MM.1S (cell line): ENCODE measurements around the gene ELF3.

Source experiments
- CTCF ChIP-seq: fragments of 300-600 bp; sonication (generic); IDR thresholded peaks from 2 replicates; pipeline ENCODE4 v1.5.1; 2016; ENCODE audit warnings: antibody characterized with exemption, low read length, mixed read lengths
- EZH2 ChIP-seq: fragments of 300-600 bp; sonication (generic); optimal IDR thresholded peaks from 2 replicates; pipeline ENCODE3; 2017; ENCODE audit warnings: low read depth, mild to moderate bottlenecking, antibody characterized with exemption, low read length, mixed read lengths

GRCh38 chr1:202012544-202013478 is 2.4 kb downstream of the ELF3 start:
- TF ChIP-seq CTCF (no peak), EZH2 (no peak)
